Smooth muscle cell (in vitro differentiated cells): ENCODE measurements around the gene SLC6A8. TPM values are rescaled to one million over a fixed set of nuclear protein-coding genes. Genes with fewer than 3 reads are reported as not detected.

Experiments
- DNase-seq: peaks from one replicate; lab custom pipeline; 2025; ENCODE audit not compliant: unreplicated experiment; lab: John Stamatoyannopoulos, UW
- H2AFZ ChIP-seq: fragments of 200-600 bp; sonication (generic); 2 replicates; pipeline ENCODE4 v1.6.0; 2016; ENCODE audit warnings: antibody characterized with exemption, low read depth, mild to moderate bottlenecking
- H3F3A ChIP-seq: fragments of 200-600 bp; sonication (generic); 2 replicates; pipeline ENCODE4 v1.6.0; 2017; ENCODE audit warnings: antibody characterized with exemption, low read depth
- H3K27ac ChIP-seq: fragments of 200-600 bp; sonication (generic); 2 replicates; pipeline ENCODE4 v1.5.1; 2016; ENCODE audit warnings: low read depth, mild to moderate bottlenecking
- H3K27me3 ChIP-seq: fragments of 200-600 bp; sonication (generic); 2 replicates; pipeline ENCODE4 v1.6.1; 2016; ENCODE audit warnings: low read depth, mild to moderate bottlenecking
- H3K36me3 ChIP-seq: fragments of 200-600 bp; sonication (generic); 2 replicates; pipeline ENCODE4 v1.5.1; 2016; ENCODE audit warnings: low read depth
- H3K4me1 ChIP-seq: fragments of 200-600 bp; sonication (generic); 2 replicates; pipeline ENCODE4 v1.5.1; 2016; ENCODE audit warnings: low read depth
- H3K4me2 ChIP-seq: fragments of 200-600 bp; sonication (generic); 2 replicates; pipeline ENCODE4 v1.6.0; 2016; ENCODE audit warnings: mild to moderate bottlenecking
- H3K4me3 ChIP-seq: fragments of 200-600 bp; sonication (generic); 2 replicates; pipeline ENCODE4 v1.5.1; 2016; ENCODE audit warnings: mild to moderate bottlenecking
- H3K79me2 ChIP-seq: fragments of 200-600 bp; sonication (generic); 2 replicates; pipeline ENCODE4 v1.6.0; 2016; ENCODE audit warnings: low read depth, mild to moderate bottlenecking
- H3K9ac ChIP-seq: fragments of 200-600 bp; sonication (generic); 2 replicates; pipeline ENCODE4 v1.6.0; 2016; ENCODE audit warnings: low read depth
- H3K9me3 ChIP-seq: fragments of 200-600 bp; sonication (generic); replicated peaks from 2 replicates; pipeline ENCODE4 v1.5.1; 2016; ENCODE audit warnings: low read depth
- H4K20me1 ChIP-seq: fragments of 200-600 bp; sonication (generic); 2 replicates; pipeline ENCODE4 v1.6.0; 2016; ENCODE audit warnings: low read depth
- WGBS: methylation state at CpG from one replicate; pipeline ENCODE4 v1.1.7; 2016; ENCODE audit warnings: low lambda C conversion rate; 5-methylcytosine and 5-hydroxymethylcytosine counted together
- polyA plus RNA-seq: library from polyadenylated mRNA; unstranded; fragments of >200 nt; fragmentation: Nextera tagmentation; extraction: Ambion mirVana; gene quantifications from 2 replicates; pipeline ENCODE4 v1.2.1, GENCODE V29; 2016
- total RNA-seq: library from RNA; depleted of rRNA; stranded (reverse); fragments of >200 nt; gene quantifications from 2 replicates; pipeline ENCODE4 v1.2.3, GENCODE V29; 2014
- TF ChIP-seq, protein P1 (sequence below): fragments of 200-600 bp; sonication (generic); IDR thresholded peaks from 2 replicates; pipeline ENCODE4 v1.5.1; 2017; ENCODE audit warnings: borderline replicate concordance, mild to moderate bottlenecking, antibody characterized with exemption; ENCODE audit not compliant: insufficient read depth, poor library complexity, severe bottlenecking

Gene SLC6A8
- total and polyA plus RNA-seq, 2 experiments from 2014 or later = 45.2 to 98.1 TPM

- Histone ChIP-seq H3K36me3 (no peaks in the 10 kb centered on the region), H3K79me2 (peaks cover 7% of the 10 kb centered on the region), H3K27me3 (no peaks in the 10 kb centered on the region), H4K20me1 (no peaks in the 10 kb centered on the region), H3F3A (no peaks in the 10 kb centered on the region), H3K9ac (no peak overlapping the region), H3K27ac (no peak overlapping the region), H3K9me3 (no peaks in the 10 kb centered on the region), H3K4me2 (no peak overlapping the region), H3K4me3 (no peak overlapping the region), H3K4me1 (no peaks in the 10 kb centered on the region), H2AFZ (no peak overlapping the region)
- DNase-seq = no peak
- WGBS = 83% methylated on average over 3 of the region's 3 CpGs
- TF ChIP-seq, protein P1, sequence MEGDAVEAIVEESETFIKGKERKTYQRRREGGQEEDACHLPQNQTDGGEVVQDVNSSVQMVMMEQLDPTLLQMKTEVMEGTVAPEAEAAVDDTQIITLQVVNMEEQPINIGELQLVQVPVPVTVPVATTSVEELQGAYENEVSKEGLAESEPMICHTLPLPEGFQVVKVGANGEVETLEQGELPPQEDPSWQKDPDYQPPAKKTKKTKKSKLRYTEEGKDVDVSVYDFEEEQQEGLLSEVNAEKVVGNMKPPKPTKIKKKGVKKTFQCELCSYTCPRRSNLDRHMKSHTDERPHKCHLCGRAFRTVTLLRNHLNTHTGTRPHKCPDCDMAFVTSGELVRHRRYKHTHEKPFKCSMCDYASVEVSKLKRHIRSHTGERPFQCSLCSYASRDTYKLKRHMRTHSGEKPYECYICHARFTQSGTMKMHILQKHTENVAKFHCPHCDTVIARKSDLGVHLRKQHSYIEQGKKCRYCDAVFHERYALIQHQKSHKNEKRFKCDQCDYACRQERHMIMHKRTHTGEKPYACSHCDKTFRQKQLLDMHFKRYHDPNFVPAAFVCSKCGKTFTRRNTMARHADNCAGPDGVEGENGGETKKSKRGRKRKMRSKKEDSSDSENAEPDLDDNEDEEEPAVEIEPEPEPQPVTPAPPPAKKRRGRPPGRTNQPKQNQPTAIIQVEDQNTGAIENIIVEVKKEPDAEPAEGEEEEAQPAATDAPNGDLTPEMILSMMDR = no peak
Observed at GRCh38 chrX:153731845-153732215, 44.1 kb downstream of the SLC6A8 start.

GRCh38 chrX:153732401-153732800 lies 44.7 kb downstream of the SLC6A8 start:
- no peak overlapping the region for H3K9ac ChIP-seq
- no peak overlapping the region for H2AFZ ChIP-seq
- TF ChIP-seq, protein P1 = no peak
- no peaks in the 10 kb centered on the region for H3K9me3 ChIP-seq
- peaks cover 7% of the 10 kb centered on the region for H3K79me2 ChIP-seq
- DNase-seq = no peak
- H3K4me3 ChIP-seq = no peak overlapping the region
- H3K4me2 ChIP-seq = no peak overlapping the region
- H4K20me1 ChIP-seq = no peaks in the 10 kb centered on the region
- H3K27ac ChIP-seq = no peak overlapping the region
- H3K27me3 ChIP-seq = no peaks in the 10 kb centered on the region
- H3K36me3 ChIP-seq = no peaks in the 10 kb centered on the region
- no peaks in the 10 kb centered on the region for H3F3A ChIP-seq
- no peaks in the 10 kb centered on the region for H3K4me1 ChIP-seq
- 85% methylated on average over 13 of the region's 14 CpGs for WGBS

- Histone ChIP-seq H3K4me3 (no peak overlapping the region), H3K79me2 (no peaks in the 10 kb centered on the region), H3F3A (no peaks in the 10 kb centered on the region), H3K4me1 (no peaks in the 10 kb centered on the region), H4K20me1 (no peaks in the 10 kb centered on the region), H3K9me3 (no peaks in the 10 kb centered on the region), H3K9ac (no peak overlapping the region), H3K27ac (no peak overlapping the region), H3K27me3 (no peaks in the 10 kb centered on the region), H3K36me3 (no peaks in the 10 kb centered on the region), H3K4me2 (no peak overlapping the region), H2AFZ (no peak overlapping the region)
- TF ChIP-seq, protein P1 = no peak
- 78% methylated on average over 14 of the region's 15 CpGs for WGBS
- DNase-seq = no peak
Observed at GRCh38 chrX:153733651-153734240, 46.0 kb downstream of the SLC6A8 start.

DNA sequence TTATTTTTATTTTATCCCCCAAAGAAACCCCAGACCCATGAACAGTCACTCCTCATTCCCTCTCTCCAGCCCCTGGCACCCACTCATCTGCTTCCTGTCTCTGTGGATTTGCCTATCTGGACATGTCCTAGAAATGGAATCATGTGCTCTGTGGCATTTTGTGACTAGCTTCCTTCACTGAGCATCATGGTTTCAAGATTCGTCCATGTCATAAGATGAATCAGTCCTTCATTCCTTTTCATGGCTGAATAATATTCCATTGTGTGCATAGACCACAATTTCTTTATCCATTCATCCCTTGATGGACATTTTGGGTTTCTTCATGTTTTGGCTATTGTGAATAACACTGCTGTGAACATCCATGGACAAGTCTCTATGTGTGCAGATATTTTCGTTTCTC lies 47.1 kb downstream of the SLC6A8 start:
- Histone ChIP-seq H2AFZ (no peak overlapping the region), H3K9ac (no peak overlapping the region), H3K27ac (no peak overlapping the region), H4K20me1 (no peaks in the 10 kb centered on the region), H3K4me3 (no peak overlapping the region), H3K79me2 (no peaks in the 10 kb centered on the region), H3K9me3 (no peaks in the 10 kb centered on the region), H3K27me3 (no peaks in the 10 kb centered on the region), H3K36me3 (no peaks in the 10 kb centered on the region), H3K4me1 (no peaks in the 10 kb centered on the region), H3K4me2 (no peak overlapping the region), H3F3A (no peaks in the 10 kb centered on the region)
- WGBS = 79% methylated on average over 2 of the region's 2 CpGs
- TF ChIP-seq, protein P1 = no peak
- DNase-seq = no peak
